Ovary (tissue), 3 donors: ENCODE measurements around the gene LRRD1.

Experiments
- POLR2A ChIP-seq: fragments of 450-650 bp; IDR thresholded peaks from one replicate; pipeline ENCODE4 v1.6.1; 2017; ENCODE audit warnings: antibody characterized with exemption, mild to moderate bottlenecking, moderate library complexity
- TF ChIP-seq, protein P1 (sequence below), 3 donors: fragments of 450-650 bp in 2 of 3; fragments of 200-600 bp in 1 of 3; IDR thresholded peaks; one replicate each; pipeline versions ENCODE4 v1.5.1 to v1.8.0; 2016 to 2022; ENCODE audit warnings: antibody characterized with exemption in 3 of 3, mild to moderate bottlenecking in 1 of 3
- donor health status: DM: no; HTN: no; CAD: no.

DNA sequence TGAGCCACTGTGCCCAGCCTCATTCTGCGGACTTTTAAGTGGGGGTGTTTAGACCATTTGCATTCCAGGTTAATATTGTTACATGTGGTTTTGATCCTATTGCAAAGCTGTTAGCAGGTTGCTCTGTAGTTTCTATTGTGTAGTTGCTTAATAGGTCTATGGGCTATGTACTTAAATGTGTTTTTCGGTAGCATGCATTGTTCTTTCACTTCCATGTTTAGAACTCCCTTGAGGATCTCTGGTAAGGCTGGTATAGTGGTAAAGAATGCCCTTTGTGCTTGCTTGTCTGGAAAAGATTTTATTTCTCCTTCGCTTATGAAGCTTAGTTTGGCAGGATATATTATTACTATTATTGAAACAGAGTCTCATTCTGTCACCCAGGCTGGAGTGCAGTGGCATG, 13.4 kb upstream of the LRRD1 start:
- no peak for TF ChIP-seq POLR2A
- TF ChIP-seq, protein P1, sequence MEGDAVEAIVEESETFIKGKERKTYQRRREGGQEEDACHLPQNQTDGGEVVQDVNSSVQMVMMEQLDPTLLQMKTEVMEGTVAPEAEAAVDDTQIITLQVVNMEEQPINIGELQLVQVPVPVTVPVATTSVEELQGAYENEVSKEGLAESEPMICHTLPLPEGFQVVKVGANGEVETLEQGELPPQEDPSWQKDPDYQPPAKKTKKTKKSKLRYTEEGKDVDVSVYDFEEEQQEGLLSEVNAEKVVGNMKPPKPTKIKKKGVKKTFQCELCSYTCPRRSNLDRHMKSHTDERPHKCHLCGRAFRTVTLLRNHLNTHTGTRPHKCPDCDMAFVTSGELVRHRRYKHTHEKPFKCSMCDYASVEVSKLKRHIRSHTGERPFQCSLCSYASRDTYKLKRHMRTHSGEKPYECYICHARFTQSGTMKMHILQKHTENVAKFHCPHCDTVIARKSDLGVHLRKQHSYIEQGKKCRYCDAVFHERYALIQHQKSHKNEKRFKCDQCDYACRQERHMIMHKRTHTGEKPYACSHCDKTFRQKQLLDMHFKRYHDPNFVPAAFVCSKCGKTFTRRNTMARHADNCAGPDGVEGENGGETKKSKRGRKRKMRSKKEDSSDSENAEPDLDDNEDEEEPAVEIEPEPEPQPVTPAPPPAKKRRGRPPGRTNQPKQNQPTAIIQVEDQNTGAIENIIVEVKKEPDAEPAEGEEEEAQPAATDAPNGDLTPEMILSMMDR (IDR thresholded peaks at IDR 0.05), result no peak
